ENCODE data around the gene CREG1. TPM values are rescaled to one million over a fixed set of nuclear protein-coding genes. Genes with fewer than 3 reads are reported as not detected.

The CREG1 gene
- total and polyA plus RNA-seq, 2 experiments from 2014 or later: 21.2 to 42.7 TPM

GRCh38 chr1:167587872-167588271 is 34.3 kb upstream of the CREG1 start:
- H3K79me2 ChIP-seq (replicated peaks; ENCODE audit: insufficient read depth): no peaks in the 10 kb centered on the region
- Mint-ChIP-seq H3K9me3 (peaks cover 14% of the 10 kb centered on the region; the same call in 2 of the 3 replicates), H3K4me1 (no peaks in the 10 kb centered on the region), H3K27me3 (ENCODE audit: insufficient read depth, low read depth, poor library complexity) (no peaks in the 10 kb centered on the region), H3K36me3 (ENCODE audit: low read depth) (no peaks in the 10 kb centered on the region), H3K27ac (no peak overlapping the region), H3K4me3 (no peak overlapping the region)
- ATAC-seq: no peak
- peaks cover 5% of the 10 kb centered on the region; the same call in 1 of the 2 replicates for H3K9me2 ChIP-seq (ENCODE audit: insufficient read depth)
- no peak overlapping the region for H3K4me3 ChIP-seq
- no peaks in the 10 kb centered on the region for H3F3A ChIP-seq (replicated peaks; ENCODE audit: low read depth)
- H3K36me3 ChIP-seq (ENCODE audit: insufficient read depth): no peaks in the 10 kb centered on the region
- no peak overlapping the region for H3K4me2 ChIP-seq
- H3K27me3 ChIP-seq (ENCODE audit: insufficient read depth): no peaks in the 10 kb centered on the region
- no peaks in the 10 kb centered on the region for H4K20me1 ChIP-seq (replicated peaks; ENCODE audit: insufficient read depth)
- TF ChIP-seq CTCF (conservative IDR thresholded peaks at IDR 0.05; ENCODE audit: low read depth in 2 of 2) (no peak), POLR2AphosphoS5 (IDR thresholded peaks at IDR 0.05; ENCODE audit: low read depth) (no peak), CREB1 (CRISPR knock-in tag; IDR thresholded peaks at IDR 0.05; ENCODE audit: low read depth) (no peak), NANOG (IDR thresholded peaks at IDR 0.05; ENCODE audit: borderline replicate concordance) (no peak), EZH2 (IDR thresholded peaks at IDR 0.05; ENCODE audit: low read depth, unreplicated experiment) (no peak), ZNF114 (CRISPR knock-in tag; IDR thresholded peaks at IDR 0.05) (no peak), ETS1 (IDR thresholded peaks at IDR 0.05) (no peak), REST (IDR thresholded peaks at IDR 0.05; ENCODE audit: unreplicated experiment) (no peak), EZH2phosphoT487 (IDR thresholded peaks at IDR 0.05; ENCODE audit: unreplicated experiment) (no peak)
- H2AFZ ChIP-seq: no peak overlapping the region
- H3K4me1 ChIP-seq (ENCODE audit: insufficient read depth): no peaks in the 10 kb centered on the region
- no peak overlapping the region for H3K27ac ChIP-seq (ENCODE audit: low read depth)
- DNase-seq (ENCODE audit: low spot score): no peak

- Histone ChIP-seq H3K4me3 (no peak overlapping the region), H2AFZ (no peak overlapping the region), H3K27ac (ENCODE audit: low read depth) (no peak overlapping the region), H3F3A (replicated peaks; ENCODE audit: low read depth) (no peaks in the 10 kb centered on the region), H3K27me3 (ENCODE audit: insufficient read depth) (no peaks in the 10 kb centered on the region), H3K79me2 (replicated peaks; ENCODE audit: insufficient read depth) (no peaks in the 10 kb centered on the region), H3K9me2 (ENCODE audit: insufficient read depth) (peaks cover 10% of the 10 kb centered on the region; the same call in 1 of the 2 replicates), H3K4me2 (no peak overlapping the region), H3K36me3 (ENCODE audit: insufficient read depth) (no peaks in the 10 kb centered on the region), H3K4me1 (ENCODE audit: insufficient read depth) (no peaks in the 10 kb centered on the region), H4K20me1 (replicated peaks; ENCODE audit: insufficient read depth) (no peaks in the 10 kb centered on the region)
- peaks cover 14% of the 10 kb centered on the region; the same call in 2 of the 3 replicates for H3K9me3 Mint-ChIP-seq
- ATAC-seq (no peak), DNase-seq (ENCODE audit: low spot score) (no peak)
- no peaks in the 10 kb centered on the region for H3K4me1 Mint-ChIP-seq
- no peak overlapping the region for H3K27ac Mint-ChIP-seq
- no peaks in the 10 kb centered on the region for H3K27me3 Mint-ChIP-seq (ENCODE audit: insufficient read depth, low read depth, poor library complexity)
- H3K36me3 Mint-ChIP-seq (ENCODE audit: low read depth): no peaks in the 10 kb centered on the region
- no peak overlapping the region for H3K4me3 Mint-ChIP-seq
- no peak for TF ChIP-seq NANOG (IDR thresholded peaks at IDR 0.05; ENCODE audit: borderline replicate concordance)
- TF ChIP-seq CTCF (conservative IDR thresholded peaks at IDR 0.05; ENCODE audit: low read depth in 2 of 2): no peak
- no peak for TF ChIP-seq ZNF114 (CRISPR knock-in tag; IDR thresholded peaks at IDR 0.05)
- TF ChIP-seq EZH2 (IDR thresholded peaks at IDR 0.05; ENCODE audit: low read depth, unreplicated experiment): no peak
- TF ChIP-seq EZH2phosphoT487 (IDR thresholded peaks at IDR 0.05; ENCODE audit: unreplicated experiment): no peak
- TF ChIP-seq JUNB (IDR thresholded peaks at IDR 0.05; ENCODE audit: unreplicated experiment): no peak
- TF ChIP-seq CREB1 (CRISPR knock-in tag; IDR thresholded peaks at IDR 0.05; ENCODE audit: low read depth): no peak
- no peak for TF ChIP-seq REST (IDR thresholded peaks at IDR 0.05; ENCODE audit: unreplicated experiment)
- no peak for TF ChIP-seq POLR2AphosphoS5 (IDR thresholded peaks at IDR 0.05; ENCODE audit: low read depth)
Measured at GRCh38 chr1:167587342-167587741, 33.8 kb upstream of the CREG1 start.

Data from GM23338 (cell line).